ENCODE measurements around the gene LEUTX. TPM values are rescaled to one million over a fixed set of nuclear protein-coding genes. Genes with fewer than 3 reads are reported as not detected.

LEUTX gene, protein sequence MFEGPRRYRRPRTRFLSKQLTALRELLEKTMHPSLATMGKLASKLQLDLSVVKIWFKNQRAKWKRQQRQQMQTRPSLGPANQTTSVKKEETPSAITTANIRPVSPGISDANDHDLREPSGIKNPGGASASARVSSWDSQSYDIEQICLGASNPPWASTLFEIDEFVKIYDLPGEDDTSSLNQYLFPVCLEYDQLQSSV
- not detected in 2 replicates for total RNA-seq (2014; rRNA removed; shearing (Covaris generic))

DNA sequence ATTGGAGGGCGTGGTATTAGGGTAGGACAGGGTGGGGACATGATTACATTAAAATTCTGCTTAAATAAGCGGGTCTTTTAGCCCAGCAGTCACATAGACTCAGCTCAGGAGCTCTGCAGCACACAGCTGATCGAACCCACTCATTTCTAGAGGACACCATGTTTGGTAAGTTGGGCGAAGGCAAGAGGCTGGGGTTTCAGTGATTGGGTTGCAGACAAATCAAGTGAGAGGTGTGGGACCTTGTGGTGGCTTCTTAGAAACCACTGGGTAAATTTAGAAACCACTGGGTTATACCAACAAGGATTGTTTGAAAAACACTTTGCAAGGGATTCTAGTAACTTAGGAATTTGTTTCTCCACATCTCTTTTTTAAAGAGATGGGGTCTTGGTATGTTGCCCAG, at the start of gene LEUTX:
TSS of gene LEUTX (plus strand) at position 92 of the 400 bp plus-strand sequence. CDS start at position 159, 67 bp downstream.

DNA sequence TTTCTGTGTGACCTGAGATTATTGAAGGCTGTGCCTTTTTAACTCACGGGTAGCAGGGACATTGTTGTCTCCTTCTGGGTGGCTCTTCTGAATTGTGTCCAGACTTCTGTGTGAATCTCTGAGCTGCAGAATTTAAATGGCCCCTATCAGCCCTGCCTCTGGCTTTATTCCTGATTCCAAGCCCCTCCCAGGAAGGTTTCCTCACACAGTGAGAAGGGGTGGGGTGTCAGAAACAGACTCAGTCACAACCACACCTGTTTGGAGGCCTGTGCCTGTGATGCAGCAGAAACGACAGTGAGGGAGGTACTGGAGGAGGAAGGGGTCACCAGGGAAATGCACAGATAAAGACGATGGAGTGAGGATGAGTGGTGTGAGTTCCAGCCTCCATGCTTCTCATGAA, 40.8 kb upstream of the LEUTX start, which contains the start of gene CLC:
TSS of gene CLC (minus strand) at position 139 of the 400 bp plus-strand sequence. CDS start at position 62, 77 bp downstream.

DNA sequence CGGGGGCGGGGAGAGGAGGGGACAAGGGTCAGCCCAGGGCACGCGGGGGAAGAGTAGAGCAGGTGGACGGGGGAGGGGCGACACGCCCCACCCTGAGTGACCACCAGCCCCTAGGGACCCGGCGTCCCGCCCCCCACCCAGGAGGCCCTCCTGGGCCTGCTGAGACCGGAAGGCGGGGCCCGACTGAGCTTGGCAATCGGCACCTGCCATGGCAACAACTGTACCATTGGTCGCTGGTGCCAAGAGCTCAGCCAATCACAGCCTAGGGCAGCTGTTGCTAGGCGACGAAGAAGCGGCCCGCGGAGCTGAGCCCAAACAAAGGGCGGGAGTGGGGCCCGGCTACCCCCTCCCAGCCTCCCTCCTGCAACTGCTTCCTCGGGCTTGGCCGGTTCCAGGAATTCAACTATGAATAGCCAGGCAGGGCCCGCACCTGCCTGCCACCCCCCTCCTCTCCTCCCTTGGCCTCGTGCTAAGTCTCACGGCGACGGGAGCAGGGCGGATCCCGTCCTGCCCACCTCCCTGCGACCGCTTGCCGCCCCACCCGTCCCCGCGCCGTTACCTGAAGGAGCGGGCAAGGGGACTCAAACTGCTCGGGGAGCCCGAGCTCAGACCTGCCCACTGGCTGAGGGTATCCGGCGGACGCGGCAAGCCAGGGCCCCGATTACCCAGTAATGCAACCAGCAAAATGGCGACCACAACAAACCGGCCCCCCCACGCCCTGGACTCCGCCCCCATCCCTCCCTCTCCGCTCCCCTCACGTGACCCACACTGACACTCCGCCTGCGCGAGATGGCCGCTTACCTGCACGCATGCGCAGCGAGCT, 55.0 kb downstream of the LEUTX start, which contains the start of gene DYRK1B:
TSS of gene DYRK1B (minus strand) at position 699 of the 823 bp plus-strand sequence. CDS start 2,295 bp downstream, outside the sequence.

Small RNA genes within 50 kb of the gene (small RNA-seq; reads per million reads assigned to genes)
- gene MIR6719: not detected

Other genes with a start within 250 kb of the LEUTX start
- gene EID2B, start 246.0 kb upstream of the LEUTX start, total RNA-seq (2014; rRNA removed; shearing (Covaris generic)): 7.3 and 11.8 TPM in 2 replicates
- 21.1 and 22.3 TPM in 2 replicates for gene EID2, start 238.7 kb upstream of the LEUTX start, total RNA-seq (2014; rRNA removed; shearing (Covaris generic))
- not detected in 2 replicates for gene LGALS13, start 176.3 kb upstream of the LEUTX start, total RNA-seq (2014; rRNA removed; shearing (Covaris generic))
- not detected in 2 replicates for gene LGALS16, start 122.9 kb upstream of the LEUTX start, total RNA-seq (2014; rRNA removed; shearing (Covaris generic))
- gene LGALS14, start 74.4 kb upstream of the LEUTX start, total RNA-seq (2014; rRNA removed; shearing (Covaris generic)): not detected in 2 replicates
- not detected in 2 replicates for gene CLC, start 40.8 kb upstream of the LEUTX start, total RNA-seq (2014; rRNA removed; shearing (Covaris generic))
- gene DYRK1B, start 55.3 kb downstream of the LEUTX start, total RNA-seq (2014; rRNA removed; shearing (Covaris generic)): 6.3 and 8.9 TPM in 2 replicates
- 272 and 315 TPM in 2 replicates for gene FBL, start 67.5 kb downstream of the LEUTX start, total RNA-seq (2014; rRNA removed; shearing (Covaris generic))
- 0.15 and 0.19 TPM in 2 replicates for gene FCGBP, start 155.8 kb downstream of the LEUTX start, total RNA-seq (2014; rRNA removed; shearing (Covaris generic))
- 264 and 269 TPM in 2 replicates for gene PSMC4, start 192.3 kb downstream of the LEUTX start, total RNA-seq (2014; rRNA removed; shearing (Covaris generic))
- 0.61 and 1.4 TPM in 2 replicates for gene ZNF546, start 218.2 kb downstream of the LEUTX start, total RNA-seq (2014; rRNA removed; shearing (Covaris generic))

Measured in A375 (cell line).